Tongue (tissue), 2 donors: ENCODE measurements around the gene ELP4. TPM values are rescaled to one million over a fixed set of nuclear protein-coding genes. Genes with fewer than 3 reads are reported as not detected.

ENCODE experiments used
- DNase-seq: peaks from one replicate; pipeline ENCODE4 v3.0.0-alpha.2; 2015
- total RNA-seq: library from RNA; depleted of rRNA; stranded (reverse); fragments of >200 nt; gene quantifications from one replicate; pipeline ENCODE4 v1.2.3, GENCODE V29; 2014

Gene ELP4
- total RNA-seq, 1 donor from 2014 or later: 41.7 TPM

DNA sequence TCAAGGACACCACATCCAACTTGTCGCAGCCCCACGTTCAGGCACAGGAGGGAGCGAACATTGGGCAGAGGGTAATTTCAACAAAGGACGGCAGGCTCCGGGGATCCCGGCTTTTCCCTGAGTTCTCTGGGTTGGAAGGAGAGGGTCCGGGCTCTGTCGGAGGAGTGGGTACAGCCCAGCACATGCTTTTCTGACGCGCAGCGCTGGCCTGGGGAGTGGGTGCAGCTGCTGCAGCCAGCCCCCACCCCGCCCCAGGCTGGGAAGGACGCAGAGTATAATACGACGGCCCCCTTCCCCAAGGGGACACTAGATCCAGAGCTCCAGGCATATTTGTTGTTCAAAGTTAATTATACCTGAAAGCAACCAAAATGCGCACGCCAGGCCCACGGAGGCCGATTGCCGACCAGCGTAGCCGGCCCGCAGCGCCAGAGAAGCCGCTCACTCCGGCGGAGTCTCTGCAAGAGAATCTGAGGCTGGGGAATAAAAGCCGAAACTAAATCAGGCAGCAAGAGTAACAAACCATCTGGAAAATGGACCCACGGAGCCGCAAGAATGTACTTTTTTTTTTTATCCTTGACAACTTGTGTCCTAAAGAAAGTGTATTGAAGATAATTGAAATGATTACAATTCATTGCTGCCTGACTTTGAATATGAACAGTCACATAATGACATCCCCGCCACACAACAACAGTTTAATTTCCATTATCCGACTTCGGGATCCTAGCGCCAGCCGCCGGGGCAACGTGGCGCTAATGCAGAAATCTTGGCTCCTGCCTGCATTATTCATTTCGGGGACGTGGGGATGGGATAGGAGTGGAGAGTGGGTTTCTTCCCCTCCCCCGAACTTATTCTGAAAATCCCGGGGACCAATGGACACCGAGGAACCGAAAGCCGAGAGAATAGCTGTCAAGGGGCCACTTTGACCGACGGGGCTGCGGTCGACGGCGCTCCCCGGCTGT, 315.6 kb downstream of the ELP4 start:
- no peak for DNase-seq

DNA sequence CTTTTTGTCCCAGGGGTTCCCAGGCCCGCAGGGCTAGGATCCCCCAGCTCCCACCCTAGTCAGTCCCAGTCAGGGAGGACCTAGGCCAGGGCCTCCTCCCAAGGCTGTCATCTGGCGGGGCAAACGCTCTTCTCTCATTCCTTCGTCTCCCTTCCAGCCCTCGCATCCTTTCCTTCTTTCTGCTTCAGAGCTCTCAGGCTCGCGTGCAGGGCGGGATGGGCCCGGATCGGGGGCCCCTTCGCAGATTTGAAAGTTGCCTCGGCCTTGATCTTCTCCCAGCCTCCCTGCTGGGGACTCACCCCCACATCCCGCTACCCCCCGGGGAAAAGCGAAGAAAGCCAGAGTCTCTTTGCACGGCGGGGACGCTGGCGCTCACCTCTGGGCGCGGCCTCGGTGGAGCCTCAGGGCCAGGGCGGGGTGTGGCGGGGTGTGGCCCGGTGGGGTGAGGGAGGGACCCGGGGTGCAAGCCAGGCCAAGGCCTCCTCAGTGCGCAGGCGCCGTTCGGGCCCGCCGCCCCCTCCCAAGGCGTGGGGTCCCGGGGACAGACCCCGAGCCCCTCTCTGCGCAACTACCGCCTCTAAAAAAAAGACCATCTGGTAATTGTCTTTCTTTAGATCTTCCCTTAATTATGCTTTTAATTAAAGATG, 316.4 kb downstream of the ELP4 start:
- DNase-seq: no peak

DNA sequence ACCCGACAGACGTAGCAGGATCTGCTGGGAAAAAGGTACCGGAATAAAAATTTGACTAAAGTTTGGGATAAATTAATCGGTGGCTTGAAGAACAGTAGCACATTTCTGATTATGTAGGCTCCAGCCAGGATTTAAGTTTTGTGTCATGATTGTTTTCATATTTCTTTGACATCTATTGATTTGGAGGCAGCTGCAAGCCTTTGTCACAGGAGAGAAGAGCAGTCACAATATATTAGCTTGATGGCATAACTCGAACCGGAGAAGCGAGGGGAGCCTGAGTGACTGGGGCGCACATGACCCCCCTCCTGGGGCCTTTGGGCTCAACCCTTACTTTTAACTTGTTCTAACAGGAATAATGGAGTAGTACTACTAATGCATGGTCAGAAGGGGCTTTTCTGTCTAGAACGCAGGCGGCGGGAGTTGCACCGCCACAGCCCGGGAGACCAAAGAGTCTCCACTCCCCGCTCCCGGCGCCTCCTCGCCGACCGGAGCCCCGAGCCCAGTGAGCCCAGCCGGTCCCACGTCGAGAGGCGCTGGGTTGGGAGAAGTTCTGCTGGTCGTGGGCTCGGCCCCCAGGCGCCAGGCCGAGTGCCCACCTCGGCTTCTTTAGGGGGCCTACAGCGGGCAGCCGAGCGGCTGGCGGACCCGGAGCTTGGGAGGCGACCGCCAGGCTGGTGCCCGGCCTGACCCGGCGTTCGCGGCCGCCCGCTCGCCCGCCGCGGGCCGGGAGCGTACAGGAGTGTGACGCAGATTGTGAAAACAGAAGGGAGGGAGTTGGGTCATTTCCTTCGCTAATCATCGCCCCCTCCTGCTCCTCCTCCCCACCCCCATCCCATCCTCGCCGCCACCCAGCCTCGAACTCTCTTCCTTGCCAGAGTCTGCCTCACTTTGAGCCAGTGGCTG, 317.2 kb downstream of the ELP4 start:
- no peak for DNase-seq

DNA sequence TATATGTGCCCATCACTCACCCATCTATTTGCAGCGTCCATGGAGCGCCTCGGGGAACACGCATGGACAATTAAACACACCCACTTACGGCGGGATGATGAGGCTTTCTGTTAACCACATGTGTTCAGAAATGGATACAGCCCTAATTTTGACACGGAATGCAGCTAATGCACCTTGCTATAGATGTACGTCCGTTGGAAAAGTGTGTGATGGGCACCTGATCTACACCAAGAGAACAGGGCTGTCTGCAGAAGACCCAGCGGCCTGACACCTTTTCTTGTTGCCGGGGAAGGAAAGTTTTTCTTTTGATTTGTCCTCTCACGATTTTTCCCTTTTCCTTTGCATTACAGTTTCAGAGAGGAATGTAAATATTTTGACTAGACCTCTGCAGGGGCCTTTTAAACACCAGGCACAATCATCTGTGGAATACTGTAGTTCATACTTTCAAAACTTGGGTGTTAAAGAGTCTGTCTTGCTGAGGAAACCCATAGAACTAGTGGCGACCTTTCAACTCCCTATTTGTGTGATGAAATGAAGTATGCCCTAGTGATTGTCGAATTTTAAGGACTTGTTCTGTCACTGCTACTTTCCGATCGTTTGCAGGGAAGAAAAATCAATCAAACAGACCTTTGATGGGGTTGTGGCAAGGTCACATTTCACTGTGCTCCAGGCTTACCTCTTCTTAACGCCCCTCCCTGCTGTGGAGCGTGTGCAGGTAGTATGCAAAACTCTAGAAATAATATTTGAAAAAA, 318.1 kb downstream of the ELP4 start:
- DNase-seq: no peak

DNA sequence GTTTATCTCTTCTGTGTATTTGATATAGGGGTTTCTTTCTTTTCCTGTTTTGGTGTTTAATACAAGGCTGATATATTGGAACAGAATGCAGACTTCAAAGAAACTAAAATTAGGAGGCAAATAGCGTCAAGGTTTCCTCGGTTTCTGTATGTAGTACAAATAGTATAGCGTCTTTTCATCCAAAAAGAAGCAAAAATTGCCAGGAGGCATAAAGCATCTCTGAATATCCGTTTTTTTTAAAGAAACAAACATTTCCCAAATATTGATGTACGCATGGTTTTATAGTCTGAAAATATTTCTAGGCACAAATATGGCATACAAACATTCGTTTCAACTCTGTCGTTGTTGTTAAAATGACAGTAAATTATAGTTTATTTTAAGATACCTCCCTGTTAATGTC, 318.6 kb downstream of the ELP4 start:
- DNase-seq: no peak

DNA sequence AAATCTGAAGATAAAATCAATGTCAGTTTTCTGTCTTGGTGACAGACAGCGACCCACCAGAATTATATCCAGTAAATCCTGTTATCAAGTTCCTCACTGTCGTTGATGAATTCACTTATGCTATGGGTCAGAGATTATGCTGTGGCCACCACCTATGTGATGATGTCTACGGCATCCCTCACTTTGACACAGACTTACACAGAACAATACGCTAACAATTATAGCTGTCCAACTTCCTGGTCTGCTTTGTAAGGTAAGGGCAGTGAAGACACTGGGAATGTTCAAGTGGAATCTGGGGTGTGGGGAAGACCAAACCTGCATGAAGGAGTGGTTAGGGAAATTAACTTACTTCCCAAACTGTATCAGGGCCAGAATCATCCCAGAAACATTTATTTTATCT, 320.8 kb downstream of the ELP4 start:
- no peak for DNase-seq

DNA sequence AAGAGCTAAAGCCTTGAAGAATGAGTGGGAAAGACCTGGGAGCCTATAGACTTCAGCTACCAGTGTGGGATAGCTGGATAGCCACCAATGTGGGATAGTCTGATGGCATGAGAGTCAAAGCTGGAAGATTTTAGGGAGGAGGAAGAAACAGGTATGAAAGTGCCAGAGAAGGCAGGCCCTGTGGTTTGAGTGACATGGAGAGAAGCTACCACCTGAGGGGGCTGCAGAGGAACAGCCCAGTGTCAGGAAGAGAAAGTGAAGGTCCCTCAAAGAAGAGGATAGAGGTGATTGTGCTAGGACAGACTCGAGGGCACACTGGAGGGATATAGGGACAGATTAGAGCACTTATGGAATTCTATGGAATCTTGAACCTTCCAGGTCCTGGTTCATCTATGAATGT, 324.7 kb downstream of the ELP4 start:
- DNase-seq: no peak

Other genes with a start within 250 kb of the ELP4 start
- gene DCDC1, start 140.0 kb upstream of the ELP4 start, total RNA-seq: 0.62 TPM
- 18.3 TPM for gene DNAJC24, start 139.9 kb upstream of the ELP4 start, total RNA-seq
- 38.0 TPM for gene IMMP1L, start 145 bp upstream of the ELP4 start, total RNA-seq